ENCODE data around the gene ST3GAL2. TPM values are rescaled to one million over a fixed set of nuclear protein-coding genes. Genes with fewer than 3 reads are reported as not detected.
A peak's percentile ranks its signal among the peaks of the same experiment; 100 is the strongest.

The ST3GAL2 gene
- total RNA-seq, 2 experiments from 2014 or later, result 44.6 to 61.0 TPM

DNA sequence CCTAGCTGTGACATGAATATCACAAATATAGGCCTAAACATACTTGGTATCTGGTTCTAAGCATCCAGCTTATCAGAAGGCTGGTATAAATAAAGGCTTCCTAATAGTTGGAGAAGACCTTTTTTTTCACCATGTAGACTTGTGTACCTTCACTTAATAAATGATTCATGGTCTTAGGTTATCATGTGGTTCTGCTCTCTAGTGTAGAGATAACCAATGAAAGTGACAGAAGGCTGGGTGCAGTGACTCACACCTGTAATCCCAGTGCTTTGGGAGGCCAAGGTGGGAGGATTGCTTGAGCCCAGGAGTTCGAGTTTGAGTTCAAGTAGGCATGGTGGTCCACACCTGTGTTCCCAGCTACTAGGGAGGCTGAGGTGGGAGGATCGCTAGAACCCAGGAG, 89.1 kb downstream of the ST3GAL2 start:
- intact Hi-C loops (cut with micrococcal nuclease; ENCODE audit: unreplicated experiment), result no loop called here
- TF ChIP-seq, protein P1, sequence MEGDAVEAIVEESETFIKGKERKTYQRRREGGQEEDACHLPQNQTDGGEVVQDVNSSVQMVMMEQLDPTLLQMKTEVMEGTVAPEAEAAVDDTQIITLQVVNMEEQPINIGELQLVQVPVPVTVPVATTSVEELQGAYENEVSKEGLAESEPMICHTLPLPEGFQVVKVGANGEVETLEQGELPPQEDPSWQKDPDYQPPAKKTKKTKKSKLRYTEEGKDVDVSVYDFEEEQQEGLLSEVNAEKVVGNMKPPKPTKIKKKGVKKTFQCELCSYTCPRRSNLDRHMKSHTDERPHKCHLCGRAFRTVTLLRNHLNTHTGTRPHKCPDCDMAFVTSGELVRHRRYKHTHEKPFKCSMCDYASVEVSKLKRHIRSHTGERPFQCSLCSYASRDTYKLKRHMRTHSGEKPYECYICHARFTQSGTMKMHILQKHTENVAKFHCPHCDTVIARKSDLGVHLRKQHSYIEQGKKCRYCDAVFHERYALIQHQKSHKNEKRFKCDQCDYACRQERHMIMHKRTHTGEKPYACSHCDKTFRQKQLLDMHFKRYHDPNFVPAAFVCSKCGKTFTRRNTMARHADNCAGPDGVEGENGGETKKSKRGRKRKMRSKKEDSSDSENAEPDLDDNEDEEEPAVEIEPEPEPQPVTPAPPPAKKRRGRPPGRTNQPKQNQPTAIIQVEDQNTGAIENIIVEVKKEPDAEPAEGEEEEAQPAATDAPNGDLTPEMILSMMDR (conservative IDR thresholded peaks at IDR 0.05; ENCODE audit: low read length), result no peak
- TF ChIP-seq EZH2phosphoT487 (IDR thresholded peaks at IDR 0.05; ENCODE audit: borderline replicate concordance, low read depth, low read length), result no peak
- H3K36me3 ChIP-seq (ENCODE audit: insufficient read depth, low read length), result peaks cover 53% of the 10 kb centered on the region
- no peaks in the 10 kb centered on the region for H3K9me3 ChIP-seq (ENCODE audit: low read length)
- POLR2A ChIA-PET, result no interaction called here
- H2AFZ ChIP-seq (ENCODE audit: low read length), result no peak overlapping the region
- H3K9me2 ChIP-seq (ENCODE audit: insufficient read depth, low read length), result no peaks in the 10 kb centered on the region
- H3K27ac ChIP-seq (ENCODE audit: low read depth, low read length, poor library complexity, severe bottlenecking), result no peak overlapping the region
- H4K20me1 ChIP-seq (ENCODE audit: insufficient read depth, low read length), result no peaks in the 10 kb centered on the region
- BruUV-seq (replicated peaks), result no TSS peak
- peaks cover 45% of the 10 kb centered on the region for H3K79me2 ChIP-seq (ENCODE audit: insufficient read depth, low read depth, low read length)
- CTCF ChIA-PET (ENCODE audit: unreplicated experiment), result no interaction called here
- peaks cover 17% of the 10 kb centered on the region for H3K4me1 ChIP-seq (ENCODE audit: insufficient read depth, low read length, poor library complexity, severe bottlenecking)
- H3K4me2 ChIP-seq (ENCODE audit: low read length), result no peak overlapping the region
- no peak for DNase-seq (ENCODE audit: low spot score)
- no peak overlapping the region for H3K4me3 ChIP-seq (ENCODE audit: low read depth, low read length, poor library complexity, severe bottlenecking)

DNA sequence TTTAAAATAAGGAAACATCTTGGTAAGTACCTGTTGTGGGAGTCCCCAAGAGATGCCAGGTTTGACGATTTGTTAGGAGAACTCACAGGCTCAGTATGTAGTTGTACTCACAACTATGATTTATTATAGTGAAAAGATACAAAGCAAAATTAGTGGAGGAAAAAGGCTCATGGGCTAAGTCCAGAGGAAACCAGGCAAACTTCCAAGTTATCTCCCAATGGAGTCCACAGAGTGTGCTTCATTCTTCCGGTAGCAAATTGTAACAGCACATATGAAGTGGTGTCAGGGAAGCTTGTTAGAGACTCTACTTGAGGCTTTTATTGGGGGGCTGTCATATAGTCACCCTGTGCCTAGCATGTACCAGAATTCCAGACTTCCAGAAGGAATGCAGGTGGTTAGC, 89.9 kb downstream of the ST3GAL2 start:
- Histone ChIP-seq H3K4me1 (ENCODE audit: insufficient read depth, low read length, poor library complexity, severe bottlenecking) (peaks cover 17% of the 10 kb centered on the region), H3K4me3 (ENCODE audit: low read depth, low read length, poor library complexity, severe bottlenecking) (no peak overlapping the region), H2AFZ (ENCODE audit: low read length) (no peak overlapping the region), H3K9me2 (ENCODE audit: insufficient read depth, low read length) (no peaks in the 10 kb centered on the region), H3K9me3 (ENCODE audit: low read length) (no peaks in the 10 kb centered on the region), H3K36me3 (ENCODE audit: insufficient read depth, low read length) (peaks cover 47% of the 10 kb centered on the region), H3K27ac (ENCODE audit: low read depth, low read length, poor library complexity, severe bottlenecking) (no peak overlapping the region), H3K79me2 (ENCODE audit: insufficient read depth, low read depth, low read length) (peaks cover 41% of the 10 kb centered on the region), H3K4me2 (ENCODE audit: low read length) (no peak overlapping the region), H4K20me1 (ENCODE audit: insufficient read depth, low read length) (no peaks in the 10 kb centered on the region)
- ChIA-PET CTCF (ENCODE audit: unreplicated experiment) (no interaction called here), POLR2A (interaction anchor here (0.5 kb wide), 1 partner anchor 188 kb away, joined by 6 read pairs; no protein-coding TSS in a partner anchor)
- DNase-seq (ENCODE audit: low spot score), result no peak
- intact Hi-C loops (cut with micrococcal nuclease; ENCODE audit: unreplicated experiment), result no loop called here
- no TSS peak for BruUV-seq (replicated peaks)
- TF ChIP-seq, protein P1 (conservative IDR thresholded peaks at IDR 0.05; ENCODE audit: low read length), result no peak
- TF ChIP-seq EZH2phosphoT487 (IDR thresholded peaks at IDR 0.05; ENCODE audit: borderline replicate concordance, low read depth, low read length), result no peak

DNA sequence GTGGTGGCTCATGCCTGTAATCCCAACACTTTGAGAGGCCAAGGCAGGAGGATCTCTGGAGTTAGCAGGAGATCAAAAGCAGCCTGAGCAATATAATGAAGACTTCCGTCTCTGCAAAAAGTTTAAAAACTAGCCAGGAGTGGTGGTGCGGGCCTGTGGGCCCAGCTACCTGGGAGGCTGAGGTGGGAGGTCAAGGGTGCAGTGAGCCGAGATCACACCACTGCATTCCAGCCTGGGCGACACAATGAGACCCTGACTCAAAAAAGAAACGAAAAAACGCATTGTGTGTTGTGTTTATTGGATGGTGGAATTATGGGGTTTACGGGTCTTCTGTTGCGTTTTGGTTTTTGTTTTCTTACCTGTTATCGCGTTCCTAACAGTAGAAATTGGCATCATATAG, 93.1 kb downstream of the ST3GAL2 start:
- H2AFZ ChIP-seq (ENCODE audit: low read length), result peak overlapping the region; percentile 71; the same call in 1 of the 2 replicates
- POLR2A ChIA-PET, result interaction anchor here (0.6 to 2.0 kb wide), 12 partner anchors 8 to 177 kb away, joined by 3 to 11 read pairs (median 4); partner anchors contain the start of genes COG4 and DDX19B
- H4K20me1 ChIP-seq (ENCODE audit: insufficient read depth, low read length), result no peaks in the 10 kb centered on the region
- CTCF ChIA-PET (ENCODE audit: unreplicated experiment), result interaction anchor here (0.5 to 0.6 kb wide), 2 partner anchors 65 to 176 kb away, joined by 3 read pairs; no protein-coding TSS in a partner anchor
- H3K4me2 ChIP-seq (ENCODE audit: low read length), result peak overlapping the region; percentile 93
- no peak for DNase-seq (ENCODE audit: low spot score)
- peaks cover 41% of the 10 kb centered on the region for H3K79me2 ChIP-seq (ENCODE audit: insufficient read depth, low read depth, low read length)
- H3K9me3 ChIP-seq (ENCODE audit: low read length), result no peaks in the 10 kb centered on the region
- H3K4me1 ChIP-seq (ENCODE audit: insufficient read depth, low read length, poor library complexity, severe bottlenecking), result peaks cover 24% of the 10 kb centered on the region
- TF ChIP-seq, protein P1 (conservative IDR thresholded peaks at IDR 0.05; ENCODE audit: low read length), result no peak
- no peak for TF ChIP-seq EZH2phosphoT487 (IDR thresholded peaks at IDR 0.05; ENCODE audit: borderline replicate concordance, low read depth, low read length)
- H3K4me3 ChIP-seq (ENCODE audit: low read depth, low read length, poor library complexity, severe bottlenecking), result peak overlapping the region; percentile 78
- intact Hi-C loops (cut with micrococcal nuclease; ENCODE audit: unreplicated experiment), result no loop called here
- no TSS peak for BruUV-seq (replicated peaks)
- H3K36me3 ChIP-seq (ENCODE audit: insufficient read depth, low read length), result peaks cover 21% of the 10 kb centered on the region
- peak overlapping the region; percentile 53 for H3K27ac ChIP-seq (ENCODE audit: low read depth, low read length, poor library complexity, severe bottlenecking)
- no peaks in the 10 kb centered on the region for H3K9me2 ChIP-seq (ENCODE audit: insufficient read depth, low read length)

All from OCI-LY7 (cell line).